ENCODE results near the gene NMS. TPM values are rescaled to one million over a fixed set of nuclear protein-coding genes. Genes with fewer than 3 reads are reported as not detected.

NMS gene
- total RNA-seq, 1 donor from 2014 or later, result not detected

DNA sequence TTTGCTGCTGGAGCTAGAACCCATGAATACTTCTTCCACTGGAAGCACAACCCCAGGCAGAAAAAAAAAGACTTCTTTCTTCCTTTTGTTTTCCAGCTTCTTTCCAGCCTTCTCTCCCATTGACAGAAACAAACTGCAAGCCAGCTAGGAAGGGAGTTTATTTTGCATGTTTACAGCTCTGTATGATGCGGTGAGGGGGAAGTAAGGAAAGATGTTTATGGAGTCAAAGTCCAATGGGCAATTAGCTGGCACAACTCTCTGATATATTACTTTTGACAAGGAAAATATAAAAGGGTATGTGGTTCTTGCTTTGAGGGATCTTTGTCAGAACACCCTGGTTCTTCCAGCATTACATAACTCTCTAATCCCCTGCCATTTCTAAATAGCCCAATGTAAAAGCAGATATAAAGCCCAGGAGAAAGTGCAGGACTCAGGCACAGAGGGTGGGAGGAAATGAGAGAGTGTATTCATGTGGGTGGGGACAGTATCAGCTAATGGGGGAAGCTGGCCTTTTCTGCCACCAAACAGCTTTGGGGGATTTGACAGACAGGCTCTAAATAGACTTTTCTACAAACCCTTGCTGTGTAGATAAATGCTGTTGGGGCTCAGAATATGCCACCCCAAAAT, 9.3 kb upstream of the NMS start:
- Histone ChIP-seq H3K27me3 (no peaks in the 10 kb centered on the region), H3K4me3 (no peak overlapping the region), H3K9me3 (no peaks in the 10 kb centered on the region), H3K36me3 (no peaks in the 10 kb centered on the region), H3K27ac (no peak overlapping the region), H3K4me1 (no peaks in the 10 kb centered on the region)
- no peak for DNase-seq (ENCODE audit: low spot score in 2 of 2)
- intact Hi-C loops (cut with DNase I), result no loop called here
- TF ChIP-seq, protein P1, sequence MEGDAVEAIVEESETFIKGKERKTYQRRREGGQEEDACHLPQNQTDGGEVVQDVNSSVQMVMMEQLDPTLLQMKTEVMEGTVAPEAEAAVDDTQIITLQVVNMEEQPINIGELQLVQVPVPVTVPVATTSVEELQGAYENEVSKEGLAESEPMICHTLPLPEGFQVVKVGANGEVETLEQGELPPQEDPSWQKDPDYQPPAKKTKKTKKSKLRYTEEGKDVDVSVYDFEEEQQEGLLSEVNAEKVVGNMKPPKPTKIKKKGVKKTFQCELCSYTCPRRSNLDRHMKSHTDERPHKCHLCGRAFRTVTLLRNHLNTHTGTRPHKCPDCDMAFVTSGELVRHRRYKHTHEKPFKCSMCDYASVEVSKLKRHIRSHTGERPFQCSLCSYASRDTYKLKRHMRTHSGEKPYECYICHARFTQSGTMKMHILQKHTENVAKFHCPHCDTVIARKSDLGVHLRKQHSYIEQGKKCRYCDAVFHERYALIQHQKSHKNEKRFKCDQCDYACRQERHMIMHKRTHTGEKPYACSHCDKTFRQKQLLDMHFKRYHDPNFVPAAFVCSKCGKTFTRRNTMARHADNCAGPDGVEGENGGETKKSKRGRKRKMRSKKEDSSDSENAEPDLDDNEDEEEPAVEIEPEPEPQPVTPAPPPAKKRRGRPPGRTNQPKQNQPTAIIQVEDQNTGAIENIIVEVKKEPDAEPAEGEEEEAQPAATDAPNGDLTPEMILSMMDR (IDR thresholded peaks at IDR 0.05), result no peak

DNA sequence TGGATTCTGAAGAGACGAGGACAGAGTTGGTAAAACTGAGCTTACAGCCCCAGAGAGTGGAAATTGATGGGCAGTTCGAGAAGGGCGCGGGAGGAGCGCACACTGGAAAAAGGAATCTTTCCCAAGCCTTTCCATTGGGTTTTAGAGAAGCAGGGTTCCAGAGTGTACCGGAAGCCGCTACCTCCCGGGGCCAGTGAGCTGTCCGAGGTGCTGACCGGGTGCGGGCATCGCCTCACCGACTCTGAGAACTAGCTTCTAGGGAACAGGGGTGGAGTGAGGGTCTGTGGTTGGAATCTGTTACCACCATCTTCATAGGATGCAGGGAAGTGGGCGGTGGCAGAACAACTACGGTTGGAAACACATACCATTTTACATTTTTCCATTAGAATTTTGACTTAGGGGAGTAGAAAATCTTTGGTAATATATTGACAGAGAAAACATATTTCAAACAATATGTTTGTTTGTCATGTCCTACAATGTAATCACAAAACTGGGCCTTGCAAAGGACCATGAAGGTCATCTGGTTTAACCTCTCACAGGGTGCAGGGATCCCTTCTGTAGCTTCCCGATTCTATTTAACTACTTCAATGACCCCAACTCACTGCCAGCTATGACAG, 724 bp downstream of the NMS start:
- H3K4me3 ChIP-seq, result no peak overlapping the region
- intact Hi-C loops (cut with DNase I), result no loop called here
- H3K27ac ChIP-seq, result no peak overlapping the region
- no peaks in the 10 kb centered on the region for H3K4me1 ChIP-seq
- H3K27me3 ChIP-seq, result no peaks in the 10 kb centered on the region
- DNase-seq (ENCODE audit: low spot score in 2 of 2), result no peak
- no peaks in the 10 kb centered on the region for H3K36me3 ChIP-seq
- no peaks in the 10 kb centered on the region for H3K9me3 ChIP-seq
- TF ChIP-seq, protein P1 (IDR thresholded peaks at IDR 0.05), result no peak

DNA sequence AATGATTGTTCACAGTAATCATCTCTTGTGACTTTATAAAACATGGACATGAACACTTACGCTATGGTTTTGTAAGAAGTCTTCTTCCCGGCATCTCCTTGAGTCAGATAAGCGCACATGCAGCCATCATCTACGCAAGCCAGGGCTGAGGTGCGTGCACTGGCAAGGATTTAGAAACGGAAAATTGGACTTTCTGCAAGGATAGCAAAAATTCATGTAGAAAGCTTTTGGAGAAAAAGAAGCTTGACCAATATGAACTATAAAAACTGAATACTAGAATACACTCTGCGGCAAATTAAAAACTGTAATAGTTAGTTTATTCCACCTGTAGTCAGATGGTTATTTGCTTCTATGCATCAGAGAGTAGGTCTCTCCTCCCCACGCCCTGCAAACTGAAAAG, 6.3 kb downstream of the NMS start:
- DNase-seq (ENCODE audit: low spot score in 2 of 2), result no peak
- Histone ChIP-seq H3K27me3 (no peaks in the 10 kb centered on the region), H3K27ac (no peak overlapping the region), H3K36me3 (no peaks in the 10 kb centered on the region), H3K4me1 (no peaks in the 10 kb centered on the region), H3K9me3 (no peaks in the 10 kb centered on the region), H3K4me3 (no peak overlapping the region)
- intact Hi-C loops (cut with DNase I), result no loop called here
- TF ChIP-seq, protein P1 (IDR thresholded peaks at IDR 0.05), result no peak

DNA sequence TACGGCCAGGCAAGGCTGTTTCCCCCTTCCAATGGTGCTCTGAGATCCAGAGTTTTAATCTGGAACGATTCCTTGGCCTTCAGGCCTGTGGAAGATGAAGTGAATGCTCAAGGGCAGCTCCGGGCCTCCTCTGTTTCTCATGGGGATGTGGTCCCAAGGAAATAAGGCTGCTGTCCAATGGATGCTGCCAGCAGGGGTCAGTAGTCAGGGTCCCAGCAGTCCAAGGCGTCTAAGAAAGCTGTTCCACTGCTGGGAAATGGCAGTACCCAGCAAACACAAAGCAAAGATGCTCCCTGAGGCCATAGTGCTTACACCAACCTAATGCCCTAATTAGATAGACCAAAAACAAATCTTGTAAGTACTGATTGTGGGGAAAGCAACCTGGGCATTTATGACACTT, 12.5 kb downstream of the NMS start:
- TF ChIP-seq, protein P1 (IDR thresholded peaks at IDR 0.05), result no peak
- Histone ChIP-seq H3K9me3 (no peaks in the 10 kb centered on the region), H3K27me3 (no peaks in the 10 kb centered on the region), H3K4me1 (no peaks in the 10 kb centered on the region), H3K27ac (no peak overlapping the region), H3K36me3 (no peaks in the 10 kb centered on the region), H3K4me3 (no peak overlapping the region)
- intact Hi-C loops (cut with DNase I), result no loop called here
- DNase-seq (ENCODE audit: low spot score in 2 of 2), result no peak

DNA sequence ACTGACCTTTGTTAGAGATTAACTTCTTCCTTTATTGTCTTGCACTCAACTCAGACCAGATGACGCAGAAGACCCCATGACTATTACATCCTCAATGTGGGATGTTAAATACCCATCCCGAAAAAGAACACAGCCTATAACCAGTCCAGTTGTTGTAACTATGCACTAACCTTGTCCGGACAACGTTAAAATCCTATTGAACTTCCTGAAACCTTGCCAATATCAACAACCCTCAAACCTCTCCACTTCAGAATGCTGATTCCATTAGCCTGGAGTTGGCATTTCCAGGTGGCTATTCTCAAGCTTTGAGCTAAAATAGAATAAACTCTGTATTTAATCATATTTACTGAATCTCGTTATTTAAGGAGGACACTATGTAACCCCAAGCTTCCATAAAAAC, 13.6 kb downstream of the NMS start:
- Histone ChIP-seq H3K36me3 (no peaks in the 10 kb centered on the region), H3K4me1 (no peaks in the 10 kb centered on the region), H3K27me3 (no peaks in the 10 kb centered on the region), H3K4me3 (no peak overlapping the region), H3K9me3 (no peaks in the 10 kb centered on the region), H3K27ac (no peak overlapping the region)
- TF ChIP-seq, protein P1 (IDR thresholded peaks at IDR 0.05), result no peak
- intact Hi-C loops (cut with DNase I), result no loop called here
- no peak for DNase-seq (ENCODE audit: low spot score in 2 of 2)

Measured in ascending aorta (tissue), 2 donors.